ENCODE measurements around the gene SETBP1.

SETBP1 gene

DNA sequence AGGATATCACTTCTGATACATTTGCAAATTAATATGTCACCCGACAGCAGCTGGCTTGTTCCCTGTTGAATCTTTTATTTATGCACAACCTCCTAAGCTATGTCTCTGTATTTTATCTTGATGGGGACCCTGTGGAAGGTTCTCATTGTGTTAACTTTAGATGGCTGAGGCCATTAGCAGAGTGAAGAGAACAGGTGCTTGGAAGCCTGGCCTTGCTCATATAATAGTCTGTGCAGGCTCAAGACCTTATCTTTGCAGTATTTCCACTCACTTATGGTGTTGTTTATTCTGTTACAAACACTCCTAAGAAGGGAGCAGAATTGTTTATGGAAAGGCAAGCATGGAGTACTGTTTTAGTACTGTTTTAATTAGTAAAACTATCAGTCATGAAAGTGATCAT is 107.6 kb downstream of the SETBP1 start:
- no peak for ATAC-seq
- TF ChIP-seq RARB (CRISPR knock-in tag; IDR thresholded peaks at IDR 0.05) (no peak), ZFP3 (CRISPR knock-in tag; IDR thresholded peaks at IDR 0.05) (no peak), BACH2 (CRISPR knock-in tag; IDR thresholded peaks at IDR 0.05; ENCODE audit: borderline replicate concordance) (no peak), ESRRG (CRISPR knock-in tag; IDR thresholded peaks at IDR 0.05) (no peak)

DNA sequence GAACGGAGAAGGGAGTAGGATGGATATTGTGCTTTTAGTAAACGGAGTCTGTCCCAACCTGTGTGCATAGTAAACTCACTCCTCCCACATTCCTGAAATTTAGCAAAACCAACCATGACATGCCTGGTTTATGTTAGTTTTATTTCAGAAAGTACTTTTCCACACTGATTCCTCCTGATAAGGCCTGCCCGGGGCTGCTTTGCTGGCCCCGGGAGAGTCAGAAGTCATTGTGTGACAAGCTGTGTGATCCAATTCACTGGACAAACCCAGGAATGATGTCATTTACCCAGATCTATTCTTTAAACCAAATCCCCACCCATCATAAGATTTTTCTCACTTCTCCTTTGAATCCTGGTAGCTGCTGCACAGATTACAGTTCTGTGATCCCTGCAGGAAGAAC is 109.0 kb downstream of the SETBP1 start:
- peak; percentile 82 for ATAC-seq
- peak; percentile 64 for TF ChIP-seq ISL1 (CRISPR knock-in tag; IDR thresholded peaks at IDR 0.05)
- TF ChIP-seq SNAI2 (CRISPR knock-in tag; IDR thresholded peaks at IDR 0.05): no peak
- no peak for TF ChIP-seq PPARA (CRISPR knock-in tag; IDR thresholded peaks at IDR 0.05; ENCODE audit: borderline replicate concordance)

GRCh38 chr18:44790860-44791259 is 110.2 kb downstream of the SETBP1 start:
- TF ChIP-seq CSDC2 (CRISPR knock-in tag; IDR thresholded peaks at IDR 0.05) (no peak), ZFP3 (CRISPR knock-in tag; IDR thresholded peaks at IDR 0.05) (no peak), ZC3H10 (CRISPR knock-in tag; IDR thresholded peaks at IDR 0.05) (no peak), GLIS3 (CRISPR knock-in tag; IDR thresholded peaks at IDR 0.05) (no peak), RARB (CRISPR knock-in tag; IDR thresholded peaks at IDR 0.05) (no peak), ZNF70 (CRISPR knock-in tag; IDR thresholded peaks at IDR 0.05) (no peak), ZNF565 (CRISPR knock-in tag; conservative IDR thresholded peaks at IDR 0.05; ENCODE audit: low read depth) (no peak), ISL1 (CRISPR knock-in tag; IDR thresholded peaks at IDR 0.05) (no peak), TOX (CRISPR knock-in tag; IDR thresholded peaks at IDR 0.05; ENCODE audit: borderline replicate concordance) (no peak), ARNTL (CRISPR knock-in tag; IDR thresholded peaks at IDR 0.05; ENCODE audit: borderline replicate concordance, low read depth) (no peak), ZFP30 (CRISPR knock-in tag; IDR thresholded peaks at IDR 0.05) (no peak), TCF4 (CRISPR knock-in tag; IDR thresholded peaks at IDR 0.05; ENCODE audit: borderline replicate concordance) (no peak), TSHZ2 (CRISPR knock-in tag; IDR thresholded peaks at IDR 0.05) (no peak), ZNF8 (CRISPR knock-in tag; IDR thresholded peaks at IDR 0.05) (no peak), SNAI2 (CRISPR knock-in tag; IDR thresholded peaks at IDR 0.05) (no peak)
- TF ChIP-seq, protein P1, sequence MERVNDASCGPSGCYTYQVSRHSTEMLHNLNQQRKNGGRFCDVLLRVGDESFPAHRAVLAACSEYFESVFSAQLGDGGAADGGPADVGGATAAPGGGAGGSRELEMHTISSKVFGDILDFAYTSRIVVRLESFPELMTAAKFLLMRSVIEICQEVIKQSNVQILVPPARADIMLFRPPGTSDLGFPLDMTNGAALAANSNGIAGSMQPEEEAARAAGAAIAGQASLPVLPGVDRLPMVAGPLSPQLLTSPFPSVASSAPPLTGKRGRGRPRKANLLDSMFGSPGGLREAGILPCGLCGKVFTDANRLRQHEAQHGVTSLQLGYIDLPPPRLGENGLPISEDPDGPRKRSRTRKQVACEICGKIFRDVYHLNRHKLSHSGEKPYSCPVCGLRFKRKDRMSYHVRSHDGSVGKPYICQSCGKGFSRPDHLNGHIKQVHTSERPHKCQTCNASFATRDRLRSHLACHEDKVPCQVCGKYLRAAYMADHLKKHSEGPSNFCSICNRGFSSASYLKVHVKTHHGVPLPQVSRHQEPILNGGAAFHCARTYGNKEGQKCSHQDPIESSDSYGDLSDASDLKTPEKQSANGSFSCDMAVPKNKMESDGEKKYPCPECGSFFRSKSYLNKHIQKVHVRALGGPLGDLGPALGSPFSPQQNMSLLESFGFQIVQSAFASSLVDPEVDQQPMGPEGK (CRISPR knock-in tag; IDR thresholded peaks at IDR 0.05; ENCODE audit: borderline replicate concordance): no peak
- TF ChIP-seq, protein P2, sequence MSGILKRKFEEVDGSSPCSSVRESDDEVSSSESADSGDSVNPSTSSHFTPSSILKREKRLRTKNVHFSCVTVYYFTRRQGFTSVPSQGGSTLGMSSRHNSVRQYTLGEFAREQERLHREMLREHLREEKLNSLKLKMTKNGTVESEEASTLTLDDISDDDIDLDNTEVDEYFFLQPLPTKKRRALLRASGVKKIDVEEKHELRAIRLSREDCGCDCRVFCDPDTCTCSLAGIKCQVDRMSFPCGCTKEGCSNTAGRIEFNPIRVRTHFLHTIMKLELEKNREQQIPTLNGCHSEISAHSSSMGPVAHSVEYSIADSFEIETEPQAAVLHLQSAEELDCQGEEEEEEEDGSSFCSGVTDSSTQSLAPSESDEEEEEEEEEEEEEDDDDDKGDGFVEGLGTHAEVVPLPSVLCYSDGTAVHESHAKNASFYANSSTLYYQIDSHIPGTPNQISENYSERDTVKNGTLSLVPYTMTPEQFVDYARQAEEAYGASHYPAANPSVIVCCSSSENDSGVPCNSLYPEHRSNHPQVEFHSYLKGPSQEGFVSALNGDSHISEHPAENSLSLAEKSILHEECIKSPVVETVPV (CRISPR knock-in tag; IDR thresholded peaks at IDR 0.05): no peak
- TF ChIP-seq, protein P3, sequence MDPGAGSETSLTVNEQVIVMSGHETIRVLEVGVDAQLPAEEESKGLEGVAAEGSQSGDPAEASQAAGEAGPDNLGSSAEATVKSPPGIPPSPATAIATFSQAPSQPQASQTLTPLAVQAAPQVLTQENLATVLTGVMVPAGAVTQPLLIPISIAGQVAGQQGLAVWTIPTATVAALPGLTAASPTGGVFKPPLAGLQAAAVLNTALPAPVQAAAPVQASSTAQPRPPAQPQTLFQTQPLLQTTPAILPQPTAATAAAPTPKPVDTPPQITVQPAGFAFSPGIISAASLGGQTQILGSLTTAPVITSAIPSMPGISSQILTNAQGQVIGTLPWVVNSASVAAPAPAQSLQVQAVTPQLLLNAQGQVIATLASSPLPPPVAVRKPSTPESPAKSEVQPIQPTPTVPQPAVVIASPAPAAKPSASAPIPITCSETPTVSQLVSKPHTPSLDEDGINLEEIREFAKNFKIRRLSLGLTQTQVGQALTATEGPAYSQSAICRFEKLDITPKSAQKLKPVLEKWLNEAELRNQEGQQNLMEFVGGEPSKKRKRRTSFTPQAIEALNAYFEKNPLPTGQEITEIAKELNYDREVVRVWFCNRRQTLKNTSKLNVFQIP (CRISPR knock-in tag; IDR thresholded peaks at IDR 0.05; ENCODE audit: borderline replicate concordance, low read depth): no peak
- ATAC-seq: no peak

GRCh38 chr18:44791520-44791919 is 110.8 kb downstream of the SETBP1 start:
- ATAC-seq: no peak
- TF ChIP-seq, protein P3 (CRISPR knock-in tag; IDR thresholded peaks at IDR 0.05; ENCODE audit: borderline replicate concordance, low read depth): no peak
- TF ChIP-seq, protein P2 (CRISPR knock-in tag; IDR thresholded peaks at IDR 0.05): no peak
- TF ChIP-seq GLIS3 (CRISPR knock-in tag; IDR thresholded peaks at IDR 0.05): no peak
- no peak for TF ChIP-seq ZNF565 (CRISPR knock-in tag; conservative IDR thresholded peaks at IDR 0.05; ENCODE audit: low read depth)
- TF ChIP-seq BACH2 (CRISPR knock-in tag; IDR thresholded peaks at IDR 0.05; ENCODE audit: borderline replicate concordance): no peak
- TF ChIP-seq ZNF70 (CRISPR knock-in tag; IDR thresholded peaks at IDR 0.05): no peak
- TF ChIP-seq, protein P4, sequence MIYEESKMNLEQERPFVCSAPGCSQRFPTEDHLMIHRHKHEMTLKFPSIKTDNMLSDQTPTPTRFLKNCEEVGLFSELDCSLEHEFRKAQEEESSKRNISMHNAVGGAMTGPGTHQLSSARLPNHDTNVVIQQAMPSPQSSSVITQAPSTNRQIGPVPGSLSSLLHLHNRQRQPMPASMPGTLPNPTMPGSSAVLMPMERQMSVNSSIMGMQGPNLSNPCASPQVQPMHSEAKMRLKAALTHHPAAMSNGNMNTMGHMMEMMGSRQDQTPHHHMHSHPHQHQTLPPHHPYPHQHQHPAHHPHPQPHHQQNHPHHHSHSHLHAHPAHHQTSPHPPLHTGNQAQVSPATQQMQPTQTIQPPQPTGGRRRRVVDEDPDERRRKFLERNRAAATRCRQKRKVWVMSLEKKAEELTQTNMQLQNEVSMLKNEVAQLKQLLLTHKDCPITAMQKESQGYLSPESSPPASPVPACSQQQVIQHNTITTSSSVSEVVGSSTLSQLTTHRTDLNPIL (CRISPR knock-in tag; IDR thresholded peaks at IDR 0.05; ENCODE audit: low read depth): no peak
- TF ChIP-seq ISL1 (CRISPR knock-in tag; IDR thresholded peaks at IDR 0.05): no peak
- TF ChIP-seq, protein P1 (CRISPR knock-in tag; IDR thresholded peaks at IDR 0.05; ENCODE audit: borderline replicate concordance): no peak

All from SK-N-SH treated with all-trans-retinoic acid at 6 μM for 48 hours (cell line).